Keratinocyte (primary cell): ENCODE data around the gene ADGRD1. TPM values are rescaled to one million over a fixed set of nuclear protein-coding genes. Genes with fewer than 3 reads are reported as not detected.
"Not testable (repeated sequence)": the region's sequence is repeated elsewhere in the genome, so short reads cannot be mapped to it uniquely, and the experiment has no call there.

Experiments
- DNase-seq: peaks from one replicate; pipeline ENCODE4 v3.0.0-alpha.2; 2011; ENCODE audit warnings: low read depth, missing footprints, low spot score
- FAIRE-seq: peaks from 2 replicates; lab custom pipeline; 2011; peaks lifted over from hg19 to GRCh38; lab: Jason Lieb, UNC
- H2AFZ ChIP-seq: 2 replicates; pipeline ENCODE4 v1.6.0; 2012; ENCODE audit warnings: low read length, control low read depth, inconsistent platforms; ENCODE audit not compliant: control insufficient read depth
- H3K27ac ChIP-seq: 2 replicates; pipeline ENCODE4 v1.5.1; 2011; ENCODE audit warnings: low read length; ENCODE audit not compliant: control insufficient read depth, insufficient read depth
- H3K27me3 ChIP-seq: 3 replicates; pipeline ENCODE4 v1.6.0; 2011; ENCODE audit warnings: low read length; ENCODE audit not compliant: control insufficient read depth, insufficient read depth; ENCODE audit errors: extremely low read depth
- H3K36me3 ChIP-seq, 2 experiments: 2 replicates in 1 of 2; 3 replicates in 1 of 2; pipeline ENCODE4 v1.5.1; 2011; ENCODE audit warnings: low read length in 2 of 2, mild to moderate bottlenecking in 1 of 2; ENCODE audit not compliant: control insufficient read depth in 2 of 2, insufficient read depth in 2 of 2; ENCODE audit errors: extremely low read depth in 1 of 2
- H3K4me1 ChIP-seq: 3 replicates; pipeline ENCODE4 v1.5.1; 2011; ENCODE audit warnings: low read length; ENCODE audit not compliant: control insufficient read depth, insufficient read depth; ENCODE audit errors: extremely low read depth
- H3K4me2 ChIP-seq: 3 replicates; pipeline ENCODE4 v1.6.0; 2011; ENCODE audit warnings: low read depth, low read length; ENCODE audit not compliant: control insufficient read depth, insufficient read depth; ENCODE audit errors: extremely low read depth
- H3K4me3 ChIP-seq, 3 experiments: fragments of 200-600 bp in 1 of 3; sonication (generic) in 1 of 3; 2 replicates in 2 of 3; 3 replicates in 1 of 3; pipeline ENCODE4 v1.5.1; 2011 to 2016; ENCODE audit warnings: low read length in 3 of 3, mild to moderate bottlenecking in 3 of 3, control low read depth in 2 of 3, inconsistent platforms in 1 of 3, low read depth in 1 of 3, mixed read lengths in 1 of 3, mixed run types in 1 of 3, moderate library complexity in 1 of 3; ENCODE audit not compliant: control insufficient read depth in 2 of 3, insufficient read depth in 2 of 3; ENCODE audit errors: extremely low read depth in 1 of 3
- H3K79me2 ChIP-seq: 2 replicates; pipeline ENCODE4 v1.6.0; 2012; ENCODE audit warnings: low read length; ENCODE audit not compliant: control insufficient read depth, insufficient read depth
- H3K9ac ChIP-seq: 3 replicates; pipeline ENCODE4 v1.6.0; 2011; ENCODE audit warnings: low read length; ENCODE audit not compliant: control insufficient read depth, insufficient read depth; ENCODE audit errors: extremely low read depth
- H3K9me1 ChIP-seq: 3 replicates; pipeline ENCODE4 v1.6.0; 2011; ENCODE audit warnings: low read length; ENCODE audit not compliant: control insufficient read depth, insufficient read depth; ENCODE audit errors: extremely low read depth
- H3K9me3 ChIP-seq: 2 replicates; pipeline ENCODE4 v1.5.1; 2012; ENCODE audit warnings: low read depth, low read length; ENCODE audit not compliant: control insufficient read depth
- H4K20me1 ChIP-seq: 3 replicates; pipeline ENCODE4 v1.6.0; 2011; ENCODE audit warnings: low read length; ENCODE audit not compliant: control insufficient read depth, insufficient read depth; ENCODE audit errors: extremely low read depth
- CTCF ChIP-seq, 3 experiments: IDR thresholded peaks in 1 of 3; conservative IDR thresholded peaks in 1 of 3; optimal IDR thresholded peaks in 1 of 3; 2 replicates in 2 of 3; 3 replicates in 1 of 3; pipeline versions ENCODE3 to v1.5.1; 2011; ENCODE audit warnings: low read length in 3 of 3, mild to moderate bottlenecking in 3 of 3, moderate library complexity in 2 of 3, control low read depth in 1 of 3, inconsistent platforms in 1 of 3; ENCODE audit not compliant: insufficient read depth in 2 of 3; ENCODE audit errors: extremely low read depth in 1 of 3
- EZH2 ChIP-seq: IDR thresholded peaks from one replicate; pipeline ENCODE4 v1.6.1; 2012; ENCODE audit warnings: inconsistent platforms, mild to moderate bottlenecking, low read length, moderate library complexity
- dilution Hi-C: fragments of 300-500 bp; cut with MboI; formaldehyde crosslinking; loops from one replicate; pipeline ENCODE4 v1.7.0; 2020; ENCODE audit warnings: low sequenced_read_pairs; ENCODE audit not compliant: extremely low pct_ligation_motif_present
- polyA minus RNA-seq, 3 experiments: library from RNA; depleted of rRNA, polyadenylated mRNA; stranded (reverse); fragments of >200 nt; gene quantifications; 1 replicate in 1 of 3; 2 replicates in 1 of 3; 3 replicates in 1 of 3; pipeline ENCODE4 v1.2.3, GENCODE V29; 2011
- polyA plus RNA-seq, 5 experiments: library from polyadenylated mRNA; depleted of rRNA in 3 of 5; stranded (reverse) in 3 of 5; stranded (forward) in 1 of 5; unstranded in 1 of 5; fragments of >200 nt; gene quantifications; 1 replicate in 1 of 5; 2 replicates in 3 of 5; 3 replicates in 1 of 5; pipeline versions ENCODE4 v1.2.1 to v1.2.3, GENCODE V29; 2011 to 2012; ENCODE audit warnings: missing spikeins in 2 of 5, low read depth in 1 of 5, low replicate concordance in 1 of 5

Gene ADGRD1
- polyA plus RNA-seq (not detected in 3 replicates), polyA minus RNA-seq (not detected in 3 replicates)
- polyA plus RNA-seq (2011; ENCODE audit: low read depth), result not detected
- polyA plus RNA-seq (2011; cell fraction: cytosol; rRNA removed), result not detected in 2 replicates
- not detected in 2 replicates for polyA plus RNA-seq (2011; cell fraction: nucleus; rRNA removed)
- not detected in 2 replicates for polyA plus RNA-seq (2012; ENCODE audit: low replicate concordance)
- polyA minus RNA-seq (2011; cell fraction: cytosol; rRNA and poly(A)+ RNA removed), result not detected
- polyA minus RNA-seq (2011; cell fraction: nucleus; rRNA and poly(A)+ RNA removed), result not detected in 2 replicates

GRCh38 chr12:130953771-130954543 is at the start of gene ADGRD1:
Gene ADGRD1 (plus strand): TSS chr12:130953907. CDS start chr12:130954466, 559 bp downstream.
- no peak for FAIRE-seq
- no peak for DNase-seq
- Histone ChIP-seq H3K36me3 (no peaks in the 10 kb centered on the region), H3K27me3 (peaks cover 11% of the 10 kb centered on the region), H3K9me3 (peaks cover 5% of the 10 kb centered on the region), H3K4me3 (no peak within 1 kb of the TSS), H3K27ac (no peak within 1 kb of the TSS), H2AFZ (no peak within 1 kb of the TSS), H3K4me2 (no peak within 1 kb of the TSS), H4K20me1 (no peaks in the 10 kb centered on the region), H3K4me1 (no peaks in the 10 kb centered on the region), H3K9me1 (no peaks in the 10 kb centered on the region), H3K79me2 (no peaks in the 10 kb centered on the region), H3K9ac (no peak within 1 kb of the TSS)
- dilution Hi-C loops, result no loop called here
- TF ChIP-seq EZH2 (no peak), CTCF (optimal IDR thresholded peaks at IDR 0.05 in 1 of 3, IDR thresholded peaks at IDR 0.05 in 1 of 3, conservative IDR thresholded peaks at IDR 0.05 in 1 of 3; ENCODE audit: extremely low read depth in 1 of 3, insufficient read depth in 2 of 3, low read length in 3 of 3) (no peak)

GRCh38 chr12:130904064-130904463 is 49.6 kb upstream of the ADGRD1 start:
- H2AFZ ChIP-seq, result no peak overlapping the region
- no peak for FAIRE-seq
- no peaks in the 10 kb centered on the region for H3K79me2 ChIP-seq
- H3K9ac ChIP-seq, result no peak overlapping the region
- no peaks in the 10 kb centered on the region for H4K20me1 ChIP-seq
- no peaks in the 10 kb centered on the region for H3K9me1 ChIP-seq
- H3K36me3 ChIP-seq, result no peaks in the 10 kb centered on the region
- H3K4me2 ChIP-seq, result no peak overlapping the region
- H3K27me3 ChIP-seq, result no peaks in the 10 kb centered on the region
- H3K9me3 ChIP-seq, result no peaks in the 10 kb centered on the region
- H3K4me3 ChIP-seq, result no peak overlapping the region
- TF ChIP-seq CTCF (optimal IDR thresholded peaks at IDR 0.05 in 1 of 3, IDR thresholded peaks at IDR 0.05 in 1 of 3, conservative IDR thresholded peaks at IDR 0.05 in 1 of 3; ENCODE audit: extremely low read depth in 1 of 3, insufficient read depth in 2 of 3, low read length in 3 of 3) (no peak), EZH2 (no peak)
- no peaks in the 10 kb centered on the region for H3K4me1 ChIP-seq
- no peak for DNase-seq
- H3K27ac ChIP-seq, result no peak overlapping the region
- dilution Hi-C loops, result no loop called here

DNA sequence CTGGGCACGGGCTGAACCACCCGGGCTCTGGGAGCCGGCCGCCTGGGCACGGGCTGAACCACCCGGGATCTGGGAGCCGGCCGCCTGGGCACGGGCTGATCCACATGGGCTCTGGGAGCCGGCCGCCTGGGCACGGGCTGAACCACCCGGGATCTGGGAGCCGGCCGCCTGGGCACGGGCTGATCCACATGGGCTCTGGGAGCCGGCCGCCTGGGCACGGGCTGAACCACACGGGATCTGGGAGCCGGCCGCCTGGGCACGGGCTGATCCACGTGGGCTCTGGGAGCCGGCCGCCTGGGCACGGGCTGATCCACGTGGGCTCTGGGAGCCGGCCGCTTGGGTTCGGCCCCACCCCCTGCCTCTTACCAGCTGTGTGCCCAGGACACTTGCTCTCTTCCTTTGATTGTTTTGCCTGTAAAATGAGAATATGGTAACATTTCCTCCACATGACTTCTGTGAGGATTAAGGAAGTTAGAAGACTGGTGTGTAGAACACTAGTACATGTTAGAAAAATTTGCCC is 48.7 kb upstream of the ADGRD1 start:
- H3K4me1 ChIP-seq, H3K79me2 ChIP-seq, H4K20me1 ChIP-seq, H3K9ac ChIP-seq, H3K4me2 ChIP-seq, H2AFZ ChIP-seq, FAIRE-seq, H3K4me3 ChIP-seq, H3K9me1 ChIP-seq, H3K27ac ChIP-seq, H3K36me3 ChIP-seq, H3K9me3 ChIP-seq, H3K27me3 ChIP-seq, DNase-seq, dilution Hi-C loops: not testable (repeated sequence)
